HG02885 (cell line): ENCODE data around the gene PLEKHG5.

Source experiments
- ATAC-seq: cut with Tn5 transposase; IDR thresholded peaks from one replicate; pipeline ENCODE4 v1.9.1; 2021; ENCODE audit warnings: mild to moderate bottlenecking; ENCODE audit not compliant: unreplicated experiment, poor library complexity

The PLEKHG5 gene

GRCh38 chr1:6484826-6485167 is 6.7 kb downstream of the PLEKHG5 start:
- ATAC-seq = no peak

- no peak for ATAC-seq
Observed at GRCh38 chr1:6483761-6484117, 7.7 kb downstream of the PLEKHG5 start.

- no peak for ATAC-seq
Observed at GRCh38 chr1:6483017-6483760, 8.3 kb downstream of the PLEKHG5 start.

GRCh38 chr1:6481820-6482219 is 9.6 kb downstream of the PLEKHG5 start:
- no peak for ATAC-seq

GRCh38 chr1:6477039-6477820 is 14.2 kb downstream of the PLEKHG5 start:
- ATAC-seq = no peak

GRCh38 chr1:6476483-6476882 is 15.0 kb downstream of the PLEKHG5 start:
- no peak for ATAC-seq

- no peak for ATAC-seq
Observed at GRCh38 chr1:6475381-6476133, 15.9 kb downstream of the PLEKHG5 start.

GRCh38 chr1:6474815-6475282 is 16.6 kb downstream of the PLEKHG5 start:
- ATAC-seq = no peak

- ATAC-seq = no peak
Observed at GRCh38 chr1:6473974-6474814, 17.3 kb downstream of the PLEKHG5 start.

- ATAC-seq = no peak
Observed at GRCh38 chr1:6473156-6473555, 18.3 kb downstream of the PLEKHG5 start.

GRCh38 chr1:6472391-6472790 is 19.1 kb downstream of the PLEKHG5 start:
- no peak for ATAC-seq

- ATAC-seq = no peak
Observed at GRCh38 chr1:6471970-6472368, 19.5 kb downstream of the PLEKHG5 start.

GRCh38 chr1:6471086-6471969 is 20.1 kb downstream of the PLEKHG5 start:
- ATAC-seq = no peak

GRCh38 chr1:6470132-6471085 is 21.1 kb downstream of the PLEKHG5 start:
- ATAC-seq = no peak

GRCh38 chr1:6468729-6469461 is 22.6 kb downstream of the PLEKHG5 start:
- ATAC-seq = no peak

GRCh38 chr1:6467744-6468688 is 23.5 kb downstream of the PLEKHG5 start:
- no peak for ATAC-seq
